GM21619 (cell line): ENCODE measurements around the gene TRPM3.

ENCODE experiments used
- ATAC-seq: cut with Tn5 transposase; IDR thresholded peaks from one replicate; pipeline ENCODE4 v1.9.1; 2021; ENCODE audit not compliant: unreplicated experiment

The TRPM3 gene

DNA sequence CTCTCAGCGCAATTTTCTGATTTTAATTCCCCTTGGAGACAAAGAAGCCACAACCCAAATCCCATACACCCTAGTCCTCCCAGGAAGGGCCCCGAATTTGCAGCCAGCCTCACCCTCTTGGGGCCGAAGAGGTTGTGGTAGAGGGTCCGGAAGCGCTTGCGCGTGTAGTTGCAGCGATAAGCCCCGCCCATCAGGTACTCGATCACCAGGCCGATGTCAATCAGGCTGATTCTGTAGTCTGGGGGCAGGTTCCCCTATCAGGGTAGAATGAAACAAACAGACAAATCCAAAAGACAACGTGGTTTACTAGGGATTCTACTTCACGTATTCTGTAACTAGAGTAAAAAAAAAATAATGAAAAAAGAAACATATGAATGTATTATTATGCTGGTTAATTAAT lies 496.3 kb downstream of the TRPM3 start:
- no peak for ATAC-seq

DNA sequence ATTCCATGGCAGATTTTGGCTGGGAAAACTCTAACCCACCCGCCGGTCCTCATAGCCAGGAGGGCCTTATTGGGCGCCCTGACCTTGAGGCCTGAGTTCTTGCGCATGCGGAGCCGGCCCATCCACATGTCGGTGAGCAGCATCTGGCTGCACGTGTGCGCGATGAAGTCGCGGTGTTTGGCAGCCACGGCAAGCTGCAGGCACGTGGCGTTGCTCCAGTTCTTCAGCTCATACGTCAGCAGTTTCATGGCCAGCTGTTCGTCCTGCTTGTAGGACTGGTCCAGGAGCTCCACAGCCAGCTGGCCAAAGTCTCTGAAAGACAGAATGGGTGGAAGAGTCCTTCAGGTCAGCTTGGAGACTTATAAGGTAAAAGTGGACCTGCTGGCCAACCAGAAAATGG lies 502.6 kb downstream of the TRPM3 start:
- no peak for ATAC-seq

DNA sequence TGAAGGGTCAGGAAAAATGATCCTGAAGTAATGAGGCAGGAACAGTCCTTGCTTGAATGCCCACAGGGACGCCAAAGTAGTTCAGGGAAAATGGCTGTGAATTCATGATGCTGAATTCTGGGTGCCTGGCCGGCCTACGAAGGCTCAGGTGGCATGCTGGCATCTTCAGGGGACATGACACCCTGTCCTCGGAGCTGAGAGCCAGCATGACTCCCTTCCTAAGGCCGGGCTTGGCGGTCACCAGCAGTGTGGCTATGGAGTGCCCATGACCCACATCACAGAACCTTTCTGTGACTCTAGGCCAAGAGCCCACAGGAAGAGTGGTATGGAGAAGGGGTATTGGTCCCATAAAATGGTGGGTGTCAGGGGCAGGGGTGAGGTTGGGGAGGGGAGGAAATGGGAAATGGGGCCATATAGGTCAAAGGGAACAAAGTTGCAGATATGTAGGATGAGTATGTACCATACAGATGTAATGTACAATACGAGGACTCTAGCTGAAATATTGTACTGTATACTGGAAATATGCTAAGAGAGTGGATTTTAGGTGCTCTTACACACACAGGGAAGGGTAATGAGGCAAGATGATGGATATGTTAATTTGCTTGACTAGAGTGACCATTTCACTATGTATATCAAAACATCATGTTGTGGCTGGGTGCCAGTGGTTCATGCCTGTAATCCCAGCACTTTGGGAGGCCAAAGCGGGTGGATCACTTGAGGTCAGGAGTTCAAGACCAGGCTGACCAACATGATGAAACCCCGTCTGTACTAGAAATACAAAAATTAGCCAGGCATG lies 504.2 kb downstream of the TRPM3 start:
- no peak for ATAC-seq

DNA sequence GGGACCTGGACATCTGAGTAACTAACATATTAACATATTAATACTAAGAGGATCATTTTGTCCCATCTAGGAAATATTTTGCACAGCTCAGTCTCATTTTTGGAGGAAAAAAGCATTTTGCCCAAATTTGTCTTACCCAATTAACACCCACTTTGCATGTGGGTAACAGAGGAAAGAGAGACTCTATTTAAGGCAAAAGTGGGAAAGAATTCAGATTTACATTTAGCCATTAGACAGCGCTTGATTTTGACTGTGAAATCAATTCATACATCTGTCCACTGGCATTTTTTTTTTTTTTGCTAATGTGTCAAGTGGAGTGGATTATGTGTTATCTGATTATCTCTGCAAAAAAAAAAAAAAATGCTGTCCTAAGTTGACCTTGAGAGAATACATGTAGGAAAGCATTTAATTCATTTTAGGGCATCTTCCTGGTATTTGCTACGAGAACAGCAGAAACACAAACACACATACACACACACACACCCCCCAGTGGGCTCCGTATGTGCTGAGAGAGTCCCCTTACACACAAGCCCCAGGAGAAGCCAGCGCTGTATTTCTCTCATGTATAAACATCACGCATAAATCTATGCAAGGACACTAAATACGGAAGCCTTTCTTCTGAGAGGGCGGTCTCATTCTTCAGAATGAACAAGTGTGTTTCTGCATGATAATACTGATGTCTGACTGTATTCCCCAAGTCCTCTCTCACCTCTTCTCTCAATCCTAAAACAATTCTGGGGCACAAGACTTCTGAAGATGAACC lies 505.0 kb downstream of the TRPM3 start:
- no peak for ATAC-seq

DNA sequence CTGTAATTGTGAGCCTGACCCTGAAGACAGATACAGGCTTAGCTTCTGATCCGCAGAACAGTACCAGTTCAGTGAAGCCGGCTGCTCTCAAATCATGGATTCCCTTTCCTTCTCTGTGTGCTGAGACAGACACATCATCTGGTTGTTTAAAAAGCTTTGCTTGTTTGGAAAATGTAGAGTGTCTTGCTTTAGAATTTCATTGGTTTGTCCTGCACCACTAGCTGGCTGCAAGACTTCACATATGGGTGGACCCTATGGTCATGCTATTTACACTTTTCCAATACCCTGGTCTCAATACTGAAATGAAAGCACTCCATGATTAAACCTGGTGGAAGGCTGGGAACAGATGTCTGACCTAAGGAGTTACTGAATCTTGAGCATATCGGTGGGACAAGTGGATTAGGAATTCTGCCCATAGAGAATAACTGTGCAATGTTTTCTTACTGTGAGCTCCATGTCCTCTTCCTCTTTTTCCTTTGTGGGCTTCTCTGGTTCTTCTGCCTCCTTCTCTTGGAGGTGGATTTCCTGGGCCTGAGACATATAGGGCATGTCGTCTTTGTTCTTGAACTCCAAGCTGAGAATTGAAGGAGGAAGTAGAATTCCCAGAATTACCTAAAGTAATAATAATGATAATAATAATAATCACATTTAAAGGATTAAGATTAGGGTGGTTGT lies 505.8 kb downstream of the TRPM3 start:
- ATAC-seq, result no peak

DNA sequence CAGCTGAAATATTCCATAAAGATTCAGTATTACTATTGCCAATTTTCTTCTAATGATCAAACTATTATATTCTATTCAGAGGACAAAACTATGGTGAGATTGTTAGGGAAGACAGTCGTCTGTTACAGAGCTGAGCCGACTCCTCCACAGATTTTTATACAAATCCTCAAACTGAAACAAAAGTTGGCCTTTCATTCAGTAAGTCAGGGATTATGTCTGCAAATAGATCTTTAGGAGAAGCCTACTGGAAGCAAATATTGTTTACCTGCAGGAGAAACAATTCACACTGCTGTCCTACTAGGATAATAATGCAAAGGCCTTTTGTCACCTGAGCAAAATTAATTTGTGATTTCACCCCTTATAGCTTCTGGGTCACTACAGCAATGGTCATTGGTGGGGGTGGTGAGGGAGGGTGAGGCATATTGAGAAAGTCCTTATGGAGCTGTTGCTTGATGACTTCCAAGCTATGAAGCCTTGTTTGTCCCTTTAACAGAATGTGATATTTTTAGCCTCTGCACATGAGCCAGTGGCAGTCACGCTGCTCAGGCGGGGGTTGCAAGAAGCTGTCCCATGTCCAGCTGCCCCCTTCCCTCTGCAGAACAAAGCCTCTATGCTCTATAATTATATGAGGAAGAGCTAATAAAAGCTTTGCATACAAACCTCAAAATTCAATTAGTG lies 506.5 kb downstream of the TRPM3 start:
- ATAC-seq, result no peak

DNA sequence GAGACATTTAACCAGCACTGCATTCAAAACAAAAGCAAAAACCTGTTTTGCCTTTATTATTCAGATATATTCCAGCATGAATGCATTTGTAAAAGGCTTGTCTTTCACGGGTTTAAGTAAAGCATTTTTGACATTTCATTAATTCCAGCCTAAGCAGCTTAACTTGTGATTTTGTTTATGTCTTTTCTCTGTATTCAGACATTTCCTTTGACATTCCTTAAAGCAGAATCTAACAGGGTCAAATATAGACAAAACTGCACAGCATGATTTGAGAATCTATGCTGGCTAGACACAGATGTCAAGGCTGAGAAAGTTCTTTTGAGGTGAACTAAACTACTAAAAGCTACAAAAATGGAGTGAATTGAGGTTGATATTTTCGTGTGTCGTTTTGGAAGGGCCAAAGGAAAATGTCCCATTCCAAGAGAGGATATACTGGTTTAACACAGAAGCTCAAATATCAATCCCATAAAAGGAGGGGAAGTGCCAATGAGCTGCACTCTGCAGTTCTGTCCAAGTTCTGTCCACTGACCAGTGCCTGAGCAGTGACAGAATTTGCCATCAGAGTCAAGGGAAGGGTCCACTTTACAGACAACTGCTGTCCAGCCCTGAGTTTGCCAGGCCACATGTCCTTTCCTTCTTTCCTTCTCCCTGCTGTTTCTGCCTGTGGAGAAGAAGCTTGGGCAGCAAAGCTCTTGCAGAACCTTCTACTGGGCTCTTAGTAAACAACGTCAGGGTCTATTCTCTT lies 508.2 kb downstream of the TRPM3 start:
- ATAC-seq, result no peak

DNA sequence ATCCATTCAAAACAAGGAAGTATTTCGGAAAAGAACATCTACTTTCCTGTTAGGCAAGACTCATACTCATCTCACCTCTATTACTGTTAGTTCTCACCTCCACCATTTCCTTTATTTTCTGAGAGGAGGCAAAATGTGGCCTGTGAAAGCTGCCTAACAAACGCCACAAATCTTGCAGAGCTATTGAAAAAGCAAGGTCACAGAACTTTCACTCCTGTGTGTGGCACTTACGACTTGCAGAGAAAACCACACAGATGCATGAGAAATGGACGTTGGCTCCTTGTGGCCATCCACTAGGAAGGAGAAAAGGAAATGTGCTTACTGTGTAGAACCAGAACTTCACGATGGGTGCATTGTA lies 511.2 kb downstream of the TRPM3 start:
- ATAC-seq, result no peak

DNA sequence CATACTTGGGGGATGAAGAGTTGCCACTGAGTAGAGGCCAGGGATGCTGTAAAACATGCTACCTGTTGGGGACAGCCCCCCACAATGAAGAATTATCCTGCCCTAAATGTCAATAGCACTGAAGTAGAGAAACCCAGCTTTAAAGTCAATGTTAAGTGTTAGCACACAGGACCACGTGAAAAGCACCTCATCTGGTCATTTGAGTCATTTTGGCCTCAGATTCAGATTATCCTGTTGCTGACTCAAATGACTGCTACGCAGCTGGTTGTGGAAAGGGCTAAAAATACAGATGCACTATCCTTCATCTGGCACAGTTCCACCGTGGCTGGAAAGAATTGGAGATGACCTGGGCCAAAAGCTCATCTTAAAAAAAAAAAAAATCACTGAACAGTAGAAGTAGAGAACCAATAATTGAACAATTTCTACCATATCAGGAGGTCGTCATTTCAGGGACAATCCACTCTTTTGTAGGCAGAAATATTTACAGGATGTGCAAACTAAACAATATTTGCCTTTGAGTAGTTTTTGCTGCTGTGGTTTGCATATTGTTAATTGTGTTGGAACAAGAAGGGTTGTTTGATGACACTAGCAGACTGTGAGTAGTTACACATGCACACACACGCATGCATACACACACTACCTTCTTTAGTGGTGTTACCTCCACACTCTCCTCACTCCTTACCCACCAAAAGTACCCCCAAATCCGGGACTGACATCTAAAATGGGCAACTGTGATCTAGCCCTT lies 511.7 kb downstream of the TRPM3 start:
- ATAC-seq, result no peak

DNA sequence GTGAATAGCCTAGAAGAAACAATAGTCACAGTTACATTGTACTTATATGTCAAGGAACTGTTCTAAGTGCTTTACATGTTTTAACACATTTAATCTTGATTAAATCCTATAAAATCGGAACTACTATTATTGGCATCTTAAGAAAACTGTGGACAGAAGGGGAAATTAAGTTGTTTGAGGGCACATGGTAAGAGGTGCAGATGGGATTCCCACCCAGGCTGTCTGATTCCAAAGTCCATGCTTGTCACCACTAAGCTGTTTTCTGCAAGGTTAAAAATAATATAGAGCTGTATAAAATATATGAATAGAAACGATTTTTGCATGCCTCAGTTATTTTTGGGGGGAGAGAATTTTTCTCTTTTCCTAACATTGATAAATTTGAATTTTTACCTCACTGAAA lies 512.4 kb downstream of the TRPM3 start:
- ATAC-seq, result no peak

DNA sequence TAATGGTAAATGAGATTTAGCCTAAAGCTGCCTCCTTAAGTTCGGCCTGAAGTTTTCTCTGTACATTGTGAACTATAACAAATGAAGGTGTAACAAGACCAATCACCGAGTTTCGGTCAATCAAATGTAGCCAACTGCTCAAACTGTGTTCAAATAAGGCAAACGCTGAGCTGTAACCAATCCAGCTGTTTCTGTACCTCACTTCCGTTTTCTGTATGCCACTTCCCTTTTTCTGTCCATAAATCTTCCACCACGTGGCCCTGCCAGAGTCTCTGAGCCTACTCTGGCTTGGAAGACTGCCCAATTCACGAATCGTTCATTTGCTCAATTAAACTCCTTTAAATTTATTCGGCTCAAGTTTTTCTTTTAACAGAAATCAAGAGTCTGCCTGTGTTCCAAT lies 513.5 kb downstream of the TRPM3 start:
- no peak for ATAC-seq

DNA sequence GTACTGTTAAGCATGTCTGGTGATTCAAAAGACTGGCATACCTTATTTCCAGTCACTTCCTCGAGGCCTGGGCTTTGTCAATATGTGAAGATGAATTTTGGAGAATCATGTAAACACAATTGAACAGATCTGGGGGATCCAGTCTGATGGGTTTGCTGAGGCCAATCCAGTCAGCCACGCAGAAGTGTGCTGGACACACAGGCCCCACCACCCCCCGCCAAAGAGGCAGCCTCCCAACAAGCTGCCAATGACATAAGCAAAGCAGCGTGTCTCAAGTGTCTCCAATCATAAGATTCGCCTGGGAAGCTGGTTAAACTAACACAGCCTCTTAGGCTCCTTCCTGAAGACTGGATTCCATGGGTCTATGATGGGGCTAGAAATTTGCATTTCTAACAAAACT lies 514.1 kb downstream of the TRPM3 start:
- no peak for ATAC-seq

DNA sequence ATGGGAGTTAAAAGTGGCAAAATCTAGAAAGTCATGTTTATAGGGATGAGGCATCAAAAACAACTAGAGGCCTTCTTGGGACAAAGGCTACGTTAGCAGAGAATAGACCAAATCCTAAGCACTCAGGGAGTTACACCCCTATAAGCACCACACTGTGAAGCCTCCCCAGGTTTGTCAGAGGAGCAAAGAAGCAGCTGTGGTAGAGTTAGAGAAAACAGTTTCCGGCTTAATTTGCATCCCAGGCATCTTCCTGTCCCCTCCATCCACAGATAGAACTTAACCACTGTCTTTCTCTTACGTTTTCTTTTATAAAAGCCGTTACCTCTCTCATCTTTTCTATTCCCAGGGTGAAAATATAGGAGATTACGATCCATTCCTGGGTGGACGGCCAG lies 518.4 kb downstream of the TRPM3 start:
- ATAC-seq, result no peak

DNA sequence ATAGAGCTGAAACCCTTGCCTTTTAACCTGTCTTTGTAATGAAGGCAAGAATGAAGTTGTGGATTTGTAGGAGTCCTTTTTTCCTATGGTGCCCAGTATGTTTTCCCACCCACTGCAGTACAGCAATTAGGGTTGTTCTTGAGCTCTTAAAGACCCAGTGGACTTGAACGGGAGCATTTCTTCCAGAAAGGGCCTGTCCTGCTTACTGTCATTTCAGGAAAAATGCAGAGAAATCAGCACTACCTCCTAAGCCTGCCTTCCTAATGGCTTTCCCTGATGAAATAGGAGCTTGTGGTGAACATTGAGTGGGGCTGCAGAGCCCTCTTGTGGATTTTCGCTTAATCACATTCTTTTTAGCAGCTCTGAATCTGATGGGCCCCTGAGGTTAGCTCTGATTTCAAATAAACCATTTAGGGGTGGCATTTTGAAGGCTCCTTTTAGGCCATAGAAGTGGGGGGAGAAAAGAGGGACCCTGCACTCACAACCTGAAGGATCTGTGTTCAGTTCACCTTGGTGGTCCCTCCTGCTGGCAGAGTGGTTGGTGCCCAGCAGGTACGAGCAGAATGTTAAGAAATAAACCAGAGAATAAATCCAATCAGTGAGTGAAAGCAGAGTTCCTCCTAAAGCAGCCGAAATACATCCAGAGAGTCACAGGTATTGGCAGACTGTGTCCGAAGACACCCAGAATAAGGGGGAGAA lies 519.0 kb downstream of the TRPM3 start:
- peak; percentile 75 for ATAC-seq

DNA sequence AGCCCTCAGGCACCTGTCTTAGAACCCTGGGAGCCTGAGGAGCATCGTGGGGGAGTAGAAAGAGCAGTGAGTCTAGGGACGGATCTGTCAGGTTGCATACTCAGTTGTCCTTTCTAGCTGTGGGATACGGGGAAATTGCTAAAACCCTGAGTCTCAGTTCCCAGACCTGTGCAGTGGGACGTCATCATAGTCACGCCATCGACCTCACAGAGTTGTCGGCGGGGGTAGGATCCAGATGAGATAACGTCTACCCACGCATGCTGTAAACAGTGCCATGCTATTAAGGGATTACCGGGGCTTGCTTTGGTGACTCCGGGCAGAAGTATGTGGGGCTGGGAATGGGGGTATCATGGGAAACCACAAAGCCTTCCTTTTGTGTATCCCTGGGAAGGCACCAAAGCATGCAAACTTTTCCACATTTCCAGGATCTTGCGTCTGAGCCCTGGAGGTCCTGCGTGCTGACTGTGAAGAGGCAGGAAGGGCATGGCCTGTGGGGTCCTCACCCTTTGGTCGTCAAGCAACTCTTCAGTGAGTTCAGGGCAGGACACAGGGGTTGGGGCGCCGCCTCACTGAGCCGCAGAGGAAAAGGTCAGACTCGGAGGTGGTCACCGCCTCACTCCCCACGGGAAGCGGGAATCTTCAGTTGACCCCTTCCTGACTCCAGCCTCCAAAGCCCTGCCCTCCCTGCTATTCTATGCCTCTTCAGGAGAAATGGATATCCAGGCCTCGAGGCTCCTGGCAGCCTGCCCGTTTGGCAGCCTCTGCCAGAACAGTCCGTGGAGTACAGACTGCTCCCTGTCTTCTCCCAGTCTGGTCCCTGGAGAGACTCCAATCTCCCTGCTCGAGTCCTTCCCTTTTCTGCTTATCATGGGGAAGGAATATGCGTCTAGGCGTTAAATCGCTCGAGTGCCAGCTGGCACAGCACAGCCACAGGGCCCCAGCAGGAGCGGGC lies 520.1 kb downstream of the TRPM3 start:
- no peak for ATAC-seq

DNA sequence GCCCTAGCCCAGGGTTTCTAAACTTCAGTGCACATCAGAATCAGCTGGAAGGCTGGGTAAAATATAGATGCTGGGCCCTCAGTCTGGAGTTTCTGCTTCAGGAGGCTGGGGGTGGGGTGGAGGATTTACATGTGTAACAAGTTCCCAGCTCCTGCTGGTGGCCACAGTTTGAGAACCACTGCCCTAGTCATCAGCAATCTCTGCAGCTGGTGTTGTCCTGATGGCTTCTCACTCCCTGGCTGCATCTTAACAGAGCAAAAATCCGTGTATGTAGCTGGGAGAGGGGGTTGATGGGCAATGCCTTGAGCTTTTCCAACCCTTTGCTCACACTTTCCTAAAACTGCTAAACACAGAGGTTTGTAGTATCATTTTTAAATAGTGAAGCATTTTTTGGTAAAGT lies 520.9 kb downstream of the TRPM3 start:
- no peak for ATAC-seq

DNA sequence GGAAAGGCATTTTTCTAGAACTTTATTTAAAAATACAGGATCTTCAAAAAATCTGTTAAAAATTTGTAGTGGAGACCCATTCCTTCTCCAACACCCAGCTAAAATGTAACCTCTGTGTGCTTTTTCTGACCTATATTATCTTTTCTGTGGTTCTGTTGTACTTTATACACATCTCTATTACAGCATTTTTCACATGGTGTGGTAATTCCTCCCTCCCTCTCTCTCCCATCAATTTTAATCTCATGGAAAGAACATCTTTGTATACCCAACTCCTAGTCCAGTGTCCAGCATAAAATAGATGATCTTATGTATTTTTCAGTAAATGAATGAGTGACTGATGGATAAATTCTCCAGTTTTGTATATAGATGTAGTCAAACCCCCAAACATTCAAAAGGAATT lies 523.5 kb downstream of the TRPM3 start:
- ATAC-seq, result no peak

DNA sequence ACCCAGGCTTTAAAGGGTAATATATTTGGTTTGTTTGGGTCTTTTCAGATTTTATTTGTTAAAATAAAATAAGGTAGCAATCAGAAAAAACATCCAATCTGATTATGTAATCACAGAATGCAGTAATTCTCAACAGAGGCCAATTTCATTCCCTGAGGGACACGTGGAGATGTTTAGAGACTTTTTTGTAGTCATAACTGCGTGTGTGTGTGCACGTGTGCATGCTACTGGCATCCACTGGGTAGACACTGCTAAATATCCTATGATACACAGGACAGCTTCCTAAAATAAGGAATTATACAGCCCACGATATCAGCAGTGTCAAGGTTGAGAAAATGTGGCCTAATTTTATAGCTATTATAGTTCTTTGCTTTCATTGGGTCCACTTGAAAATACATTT lies 526.2 kb downstream of the TRPM3 start:
- ATAC-seq, result no peak
